Fibroblast of lung (primary cell): ENCODE data around the gene TBC1D5. TPM values are rescaled to one million over a fixed set of nuclear protein-coding genes. Genes with fewer than 3 reads are reported as not detected.

Source experiments
- DNase-seq, 2 donors: peaks; one replicate each; pipeline versions ENCODE4 v3.0.0 to v3.0.0-alpha.2; 2010; ENCODE audit warnings: low read depth in 2 of 2
- H2AFZ ChIP-seq: 2 replicates; pipeline ENCODE4 v1.5.1; 2012; ENCODE audit warnings: low read length, control low read depth, inconsistent platforms
- H3K27ac ChIP-seq: 2 replicates; pipeline ENCODE4 v1.5.1; 2011; ENCODE audit warnings: low read length, control low read depth; ENCODE audit not compliant: insufficient read depth
- H3K27me3 ChIP-seq: 2 replicates; pipeline ENCODE4 v1.5.1; 2011; ENCODE audit warnings: mild to moderate bottlenecking, low read length; ENCODE audit not compliant: control insufficient read depth, insufficient read depth
- H3K36me3 ChIP-seq: 2 replicates; pipeline ENCODE4 v1.5.1; 2011; ENCODE audit warnings: low read length; ENCODE audit not compliant: control insufficient read depth, insufficient read depth
- H3K4me1 ChIP-seq: 2 replicates; pipeline ENCODE4 v1.5.1; 2011; ENCODE audit warnings: low read length; ENCODE audit not compliant: control insufficient read depth, insufficient read depth; ENCODE audit errors: extremely low read depth
- H3K4me2 ChIP-seq: 2 replicates; pipeline ENCODE4 v1.5.1; 2011; ENCODE audit warnings: low read length, control low read depth; ENCODE audit not compliant: insufficient read depth; ENCODE audit errors: extremely low read depth
- H3K4me3 ChIP-seq, 4 experiments: fragments of 200-600 bp in 1 of 4; sonication (generic) in 1 of 4; replicated peaks in 1 of 4; 2 replicates each; pipeline ENCODE4 v1.5.1; 2011 to 2016; ENCODE audit warnings: low read length in 4 of 4, low read depth in 3 of 4, mild to moderate bottlenecking in 3 of 4, control low read depth in 2 of 4, inconsistent platforms in 1 of 4, mixed read lengths in 1 of 4; ENCODE audit not compliant: insufficient read depth in 1 of 4; ENCODE audit errors: control extremely low read depth in 1 of 4
- H3K79me2 ChIP-seq: 2 replicates; pipeline ENCODE4 v1.5.1; 2012; ENCODE audit warnings: mild to moderate bottlenecking, low read length, inconsistent platforms; ENCODE audit not compliant: control insufficient read depth, insufficient read depth
- H3K9ac ChIP-seq: 2 replicates; pipeline ENCODE4 v1.5.1; 2011; ENCODE audit warnings: mild to moderate bottlenecking, low read length, control low read depth; ENCODE audit not compliant: insufficient read depth
- H3K9me3 ChIP-seq: 2 replicates; pipeline ENCODE4 v1.5.1; 2012; ENCODE audit warnings: low read depth, low read length; ENCODE audit not compliant: control insufficient read depth, insufficient read depth
- H4K20me1 ChIP-seq: 2 replicates; pipeline ENCODE4 v1.5.1; 2011; ENCODE audit warnings: low read length; ENCODE audit not compliant: control insufficient read depth, insufficient read depth; ENCODE audit errors: extremely low read depth
- EZH2 ChIP-seq: IDR thresholded peaks from 2 replicates; pipeline ENCODE4 v1.5.1; 2012; ENCODE audit warnings: low read length, control low read depth, mild to moderate bottlenecking; ENCODE audit errors: missing control alignments
- polyA plus RNA-seq, 2 donors: library from polyadenylated mRNA; depleted of rRNA in 1 of 2; stranded (reverse) in 1 of 2; unstranded in 1 of 2; fragments of >200 nt; gene quantifications; 2 replicates each; pipeline ENCODE4 v1.2.1, GENCODE V29; 2011 to 2012; ENCODE audit warnings: missing spikeins in 1 of 2
- total RNA-seq: library from RNA; depleted of rRNA; stranded (reverse); fragments of >200 nt; gene quantifications from 2 replicates; pipeline ENCODE4 v1.2.1, GENCODE V29; 2014
- TF ChIP-seq, protein P1 (sequence below), 2 donors: IDR thresholded peaks in 1 of 2; conservative IDR thresholded peaks in 1 of 2; 1 replicate in 1 of 2; 2 replicates in 1 of 2; pipeline ENCODE4 v1.5.1; 2011 to 2012; ENCODE audit warnings: low read length in 2 of 2, control low read depth in 1 of 2, inconsistent platforms in 1 of 2, low read depth in 1 of 2, mild to moderate bottlenecking in 1 of 2

TBC1D5 gene
- total and polyA plus RNA-seq, 2 donors (not counting 1 experiment from before 2014, with no cell fraction given), result 43.6 to 129 TPM

DNA sequence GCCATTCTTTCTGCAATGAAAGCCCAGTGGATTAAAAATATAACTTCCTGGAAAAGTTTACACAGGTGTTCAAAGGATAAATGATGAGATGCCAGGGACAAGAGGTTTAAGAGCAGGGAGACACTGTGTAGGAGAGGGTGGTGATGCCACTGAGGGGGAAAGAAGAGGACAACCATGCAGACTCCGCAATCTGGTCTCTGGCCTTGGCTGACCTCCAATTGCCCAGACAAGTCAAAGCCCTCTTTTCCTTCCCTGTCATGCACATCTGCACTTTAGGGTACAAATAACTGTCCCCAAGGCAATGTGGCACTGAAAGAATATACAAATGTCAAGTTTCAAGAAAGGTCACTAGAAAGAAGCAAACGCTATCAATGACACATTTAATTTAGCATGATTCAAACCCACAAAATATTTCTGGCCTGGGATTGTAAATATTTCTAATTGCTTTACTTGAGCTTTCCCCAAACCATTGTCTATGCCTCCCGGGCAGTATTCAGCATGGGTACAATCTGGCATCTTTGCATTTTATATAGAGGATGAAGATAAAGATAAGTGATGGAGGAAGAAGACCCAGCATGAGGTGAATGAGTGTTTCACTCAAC, 538.3 kb downstream of the TBC1D5 start:
- Histone ChIP-seq H3K27ac (no peak overlapping the region), H3K4me3 (no peak overlapping the region), H3K4me2 (no peak overlapping the region), H2AFZ (no peak overlapping the region), H3K9me3 (no peaks in the 10 kb centered on the region), H4K20me1 (no peaks in the 10 kb centered on the region), H3K9ac (no peak overlapping the region), H3K36me3 (no peaks in the 10 kb centered on the region), H3K4me1 (no peaks in the 10 kb centered on the region), H3K79me2 (no peaks in the 10 kb centered on the region), H3K27me3 (no peaks in the 10 kb centered on the region)
- no peak for TF ChIP-seq EZH2
- TF ChIP-seq, protein P1, sequence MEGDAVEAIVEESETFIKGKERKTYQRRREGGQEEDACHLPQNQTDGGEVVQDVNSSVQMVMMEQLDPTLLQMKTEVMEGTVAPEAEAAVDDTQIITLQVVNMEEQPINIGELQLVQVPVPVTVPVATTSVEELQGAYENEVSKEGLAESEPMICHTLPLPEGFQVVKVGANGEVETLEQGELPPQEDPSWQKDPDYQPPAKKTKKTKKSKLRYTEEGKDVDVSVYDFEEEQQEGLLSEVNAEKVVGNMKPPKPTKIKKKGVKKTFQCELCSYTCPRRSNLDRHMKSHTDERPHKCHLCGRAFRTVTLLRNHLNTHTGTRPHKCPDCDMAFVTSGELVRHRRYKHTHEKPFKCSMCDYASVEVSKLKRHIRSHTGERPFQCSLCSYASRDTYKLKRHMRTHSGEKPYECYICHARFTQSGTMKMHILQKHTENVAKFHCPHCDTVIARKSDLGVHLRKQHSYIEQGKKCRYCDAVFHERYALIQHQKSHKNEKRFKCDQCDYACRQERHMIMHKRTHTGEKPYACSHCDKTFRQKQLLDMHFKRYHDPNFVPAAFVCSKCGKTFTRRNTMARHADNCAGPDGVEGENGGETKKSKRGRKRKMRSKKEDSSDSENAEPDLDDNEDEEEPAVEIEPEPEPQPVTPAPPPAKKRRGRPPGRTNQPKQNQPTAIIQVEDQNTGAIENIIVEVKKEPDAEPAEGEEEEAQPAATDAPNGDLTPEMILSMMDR (conservative IDR thresholded peaks at IDR 0.05 in 1 of 2, IDR thresholded peaks at IDR 0.05 in 1 of 2; ENCODE audit: low read depth in 1 of 2, low read length in 2 of 2), result no peak
- peak in 1 of 2 donors; percentile 18 for DNase-seq

DNA sequence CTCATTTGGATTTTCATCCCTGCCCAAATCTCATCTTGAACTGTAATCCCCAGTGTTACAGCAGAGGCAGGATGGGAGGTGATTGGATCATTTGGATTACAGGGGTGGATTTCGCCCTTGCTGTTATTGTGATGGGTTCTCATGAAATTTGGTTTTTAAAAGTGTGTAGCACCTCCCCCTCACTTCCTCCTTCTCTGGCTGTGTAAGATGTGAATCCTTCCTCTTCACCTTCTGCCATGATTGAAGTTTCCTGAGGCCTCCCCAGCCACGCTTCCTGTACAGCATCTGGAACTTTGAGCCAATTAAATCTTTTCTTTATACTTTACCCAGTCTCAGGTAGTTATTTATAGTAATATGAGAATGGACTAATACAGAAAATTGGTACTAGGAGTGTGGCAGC, 540.9 kb downstream of the TBC1D5 start:
- H3K9ac ChIP-seq, result no peak overlapping the region
- no peaks in the 10 kb centered on the region for H3K36me3 ChIP-seq
- no peak overlapping the region for H3K4me2 ChIP-seq
- H2AFZ ChIP-seq, result no peak overlapping the region
- TF ChIP-seq, protein P1 (conservative IDR thresholded peaks at IDR 0.05 in 1 of 2, IDR thresholded peaks at IDR 0.05 in 1 of 2; ENCODE audit: low read depth in 1 of 2, low read length in 2 of 2), result no peak
- TF ChIP-seq EZH2, result no peak
- no peak for DNase-seq
- H3K4me1 ChIP-seq, result no peaks in the 10 kb centered on the region
- H3K9me3 ChIP-seq, result no peaks in the 10 kb centered on the region
- H3K4me3 ChIP-seq, result no peak overlapping the region
- H3K79me2 ChIP-seq, result no peaks in the 10 kb centered on the region
- H3K27ac ChIP-seq, result no peak overlapping the region
- no peaks in the 10 kb centered on the region for H3K27me3 ChIP-seq
- no peaks in the 10 kb centered on the region for H4K20me1 ChIP-seq

DNA sequence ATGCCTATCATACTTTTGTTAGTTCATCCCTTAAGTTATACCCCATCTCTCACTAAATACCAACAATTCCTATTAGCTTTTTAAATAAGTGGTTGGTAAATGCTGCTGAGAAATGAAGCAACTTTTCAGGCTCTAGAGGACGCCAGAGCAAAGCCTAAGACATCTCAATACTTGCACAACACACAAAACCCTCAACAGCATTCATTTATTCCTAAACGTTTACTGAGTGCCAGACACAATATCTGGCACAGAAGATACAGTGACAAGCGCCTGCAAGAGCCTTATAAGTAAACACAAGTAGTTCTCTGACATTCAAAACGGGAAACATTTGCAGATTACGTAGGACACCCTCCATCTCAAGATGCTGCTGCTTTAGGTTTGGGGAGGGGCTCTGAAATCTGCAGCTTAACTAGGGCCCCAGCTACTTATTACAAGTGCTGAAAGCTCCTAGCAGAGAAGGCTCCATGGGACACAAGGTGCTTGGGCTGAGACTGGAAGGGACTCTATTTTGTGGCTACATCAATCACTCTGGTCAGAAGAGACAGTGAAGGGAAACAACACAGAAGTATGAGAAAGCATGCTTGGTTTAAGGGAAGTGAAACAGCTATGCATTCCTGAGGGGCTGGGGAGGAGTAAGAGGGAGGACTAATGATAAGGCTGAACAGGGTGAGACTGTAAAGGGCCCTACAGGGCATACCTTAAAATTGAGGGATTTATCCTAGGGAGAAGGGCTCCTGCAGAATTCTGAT, 546.4 kb downstream of the TBC1D5 start:
- no peak overlapping the region for H3K4me3 ChIP-seq
- H3K4me2 ChIP-seq, result no peak overlapping the region
- H2AFZ ChIP-seq, result no peak overlapping the region
- H3K27ac ChIP-seq, result no peak overlapping the region
- no peaks in the 10 kb centered on the region for H3K4me1 ChIP-seq
- DNase-seq, result peak; percentile 25 to 59
- H4K20me1 ChIP-seq, result no peaks in the 10 kb centered on the region
- no peaks in the 10 kb centered on the region for H3K36me3 ChIP-seq
- no peaks in the 10 kb centered on the region for H3K27me3 ChIP-seq
- H3K79me2 ChIP-seq, result no peaks in the 10 kb centered on the region
- no peaks in the 10 kb centered on the region for H3K9me3 ChIP-seq
- TF ChIP-seq, protein P1 (conservative IDR thresholded peaks at IDR 0.05 in 1 of 2, IDR thresholded peaks at IDR 0.05 in 1 of 2; ENCODE audit: low read depth in 1 of 2, low read length in 2 of 2), result peak; percentile 35 to 43
- TF ChIP-seq EZH2, result no peak
- no peak overlapping the region for H3K9ac ChIP-seq
